SU-DHL-6 (cell line): ENCODE measurements around the gene DCAF5.

Experiments
- H2AFZ ChIP-seq: fragments of 200-600 bp; sonication (generic); 2 replicates; pipeline ENCODE4 v1.6.1; 2014; ENCODE audit warnings: low read depth, mild to moderate bottlenecking, moderate library complexity, mixed read lengths, antibody characterized with exemption, low read length; ENCODE audit not compliant: severe bottlenecking
- H3F3A ChIP-seq: fragments of 200-600 bp; shearing (Covaris generic); 2 replicates; pipeline ENCODE4 v1.6.0; 2016; ENCODE audit warnings: antibody characterized with exemption, mild to moderate bottlenecking; ENCODE audit not compliant: insufficient read depth
- H3K27ac ChIP-seq: fragments of 200-600 bp; sonication (generic); 2 replicates; pipeline ENCODE4 v1.5.1; 2016; ENCODE audit warnings: low read depth, mild to moderate bottlenecking, low read length, moderate library complexity, mixed read lengths
- H3K27me3 ChIP-seq: fragments of 200-600 bp; sonication (generic), shearing (Covaris generic); 2 replicates; pipeline ENCODE4 v1.6.0; 2014; ENCODE audit warnings: mild to moderate bottlenecking, low read length
- H3K36me3 ChIP-seq: fragments of 200-600 bp; sonication (generic); 2 replicates; pipeline ENCODE4 v1.6.1; 2014; ENCODE audit warnings: mild to moderate bottlenecking, low read length, mixed read lengths
- H3K4me2 ChIP-seq: fragments of 300-600, 200-600 bp; shearing (Covaris generic), sonication (generic); 2 replicates; pipeline ENCODE4 v1.6.0; 2014; ENCODE audit warnings: low read length, low read depth, mild to moderate bottlenecking; ENCODE audit not compliant: poor library complexity, severe bottlenecking
- H3K4me3 ChIP-seq: fragments of 200-600 bp; sonication (generic); 2 replicates; pipeline ENCODE4 v1.5.1; 2014; ENCODE audit warnings: antibody characterized with exemption, low read length, mild to moderate bottlenecking, mixed read lengths; ENCODE audit not compliant: insufficient read depth, poor library complexity, severe bottlenecking
- H3K79me2 ChIP-seq: fragments of 200-600 bp; sonication (generic); 2 replicates; pipeline ENCODE4 v1.6.1; 2014; ENCODE audit warnings: mild to moderate bottlenecking, low read length, moderate library complexity; ENCODE audit not compliant: insufficient read depth
- H3K9ac ChIP-seq: fragments of 200-600 bp; sonication (generic); 2 replicates; pipeline ENCODE4 v1.7.0; 2014; ENCODE audit warnings: mild to moderate bottlenecking, low read length
- H3K9me2 ChIP-seq: fragments of 200-600 bp; sonication (generic); replicated peaks from 2 replicates; pipeline ENCODE4 v1.6.1; 2014; ENCODE audit warnings: low read length; ENCODE audit not compliant: insufficient read depth
- H3K9me3 ChIP-seq: fragments of 200-600 bp; sonication (generic); 2 replicates; pipeline ENCODE4 v1.6.1; 2014; ENCODE audit warnings: low read length, mixed read lengths; ENCODE audit not compliant: insufficient read depth
- H4K20me1 ChIP-seq: fragments of 200-600 bp; sonication (generic); 2 replicates; pipeline ENCODE4 v1.6.1; 2014; ENCODE audit warnings: low read depth, mild to moderate bottlenecking, antibody characterized with exemption, low read length, moderate library complexity, mixed read lengths
- CTCF ChIP-seq: fragments of 200-600 bp; sonication (generic); IDR thresholded peaks from one replicate; pipeline ENCODE4 v1.5.1; 2017; ENCODE audit warnings: antibody characterized with exemption, mild to moderate bottlenecking, low read length, moderate library complexity; ENCODE audit not compliant: insufficient read depth, poor library complexity, severe bottlenecking
- EZH2phosphoT487 ChIP-seq: fragments of 200-600 bp; sonication (generic), shearing (Covaris generic); conservative IDR thresholded peaks from 2 replicates; pipeline ENCODE4 v1.6.1; 2018; ENCODE audit warnings: mild to moderate bottlenecking, antibody characterized with exemption, low read length, moderate library complexity, mixed read lengths

DCAF5 gene

GRCh38 chr14:69115407-69116185, 37.3 kb downstream of the DCAF5 start:
- H2AFZ ChIP-seq, result no peak overlapping the region
- H3K79me2 ChIP-seq, result no peaks in the 10 kb centered on the region
- H3K4me3 ChIP-seq, result no peak overlapping the region
- H3K9ac ChIP-seq, result no peak overlapping the region
- no peaks in the 10 kb centered on the region for H3F3A ChIP-seq
- TF ChIP-seq EZH2phosphoT487 (no peak), CTCF (no peak)
- no peaks in the 10 kb centered on the region for H3K9me2 ChIP-seq
- no peak overlapping the region for H3K4me2 ChIP-seq
- no peaks in the 10 kb centered on the region for H3K36me3 ChIP-seq
- no peak overlapping the region for H3K27ac ChIP-seq
- H3K9me3 ChIP-seq, result no peaks in the 10 kb centered on the region
- no peaks in the 10 kb centered on the region for H4K20me1 ChIP-seq
- no peaks in the 10 kb centered on the region for H3K27me3 ChIP-seq

DNA sequence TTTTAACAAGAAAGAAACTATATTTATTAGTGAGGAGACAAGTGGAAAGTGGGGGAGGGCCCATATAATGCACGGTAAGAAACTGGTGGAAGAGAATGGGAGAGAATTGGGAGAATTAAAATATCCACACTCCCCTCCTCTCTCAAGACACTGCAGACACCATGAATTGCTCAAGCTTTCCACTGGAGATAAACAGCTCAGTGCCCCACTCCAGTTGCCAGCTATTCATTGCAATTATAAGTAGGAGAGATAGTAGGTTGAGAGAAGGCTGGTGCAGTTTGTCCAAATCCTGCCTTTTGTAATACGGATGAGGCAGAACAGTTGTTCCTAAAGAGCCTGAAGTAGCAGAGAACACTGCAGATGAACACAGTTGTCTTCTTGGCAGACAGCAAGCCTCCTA, 38.2 kb downstream of the DCAF5 start:
- no peaks in the 10 kb centered on the region for H3K27me3 ChIP-seq
- H2AFZ ChIP-seq, result no peak overlapping the region
- no peak overlapping the region for H3K4me3 ChIP-seq
- no peaks in the 10 kb centered on the region for H3F3A ChIP-seq
- no peaks in the 10 kb centered on the region for H3K9me2 ChIP-seq
- no peaks in the 10 kb centered on the region for H4K20me1 ChIP-seq
- H3K4me2 ChIP-seq, result no peak overlapping the region
- H3K36me3 ChIP-seq, result no peaks in the 10 kb centered on the region
- TF ChIP-seq CTCF (no peak), EZH2phosphoT487 (no peak)
- no peak overlapping the region for H3K9ac ChIP-seq
- no peaks in the 10 kb centered on the region for H3K79me2 ChIP-seq
- no peaks in the 10 kb centered on the region for H3K9me3 ChIP-seq
- H3K27ac ChIP-seq, result no peak overlapping the region

- Histone ChIP-seq H2AFZ (no peak overlapping the region), H3K4me2 (no peak overlapping the region), H3K9ac (no peak overlapping the region), H3K36me3 (no peaks in the 10 kb centered on the region), H3K9me2 (no peaks in the 10 kb centered on the region), H3K9me3 (no peaks in the 10 kb centered on the region), H3F3A (no peaks in the 10 kb centered on the region), H3K79me2 (no peaks in the 10 kb centered on the region), H3K27ac (no peak overlapping the region), H3K27me3 (no peaks in the 10 kb centered on the region), H3K4me3 (no peak overlapping the region), H4K20me1 (no peaks in the 10 kb centered on the region)
- TF ChIP-seq EZH2phosphoT487 (no peak), CTCF (no peak)
Measured at GRCh38 chr14:69108358-69108757, 44.6 kb downstream of the DCAF5 start.
